Ovary (tissue), 1 donor: Measurements from ENCODE around the gene PPP2R5C.

Source experiments
- EP300 ChIP-seq: sonication (generic); formaldehyde crosslinking; IDR thresholded peaks from one replicate; pipeline ENCODE4 v1.6.1; 2017; ENCODE audit warnings: antibody characterized with exemption
- POLR2A ChIP-seq: fragments of 450-650 bp; IDR thresholded peaks from one replicate; pipeline ENCODE4 v1.6.1; 2017; ENCODE audit warnings: antibody characterized with exemption, mild to moderate bottlenecking, moderate library complexity

GRCh38 chr14:101873991-101874390 is 112.5 kb downstream of the PPP2R5C start:
- no peak for TF ChIP-seq POLR2A
- no peak for TF ChIP-seq EP300
